OCI-LY7 (cell line): ENCODE results near the gene SLC35F2.

Experiments
- EZH2phosphoT487 ChIP-seq: fragments of 200-600 bp; sonication (generic); IDR thresholded peaks from 2 replicates; pipeline ENCODE4 v1.6.1; 2018; ENCODE audit warnings: low read depth, borderline replicate concordance, mild to moderate bottlenecking, mixed run types, antibody characterized with exemption, low read length, moderate library complexity, mixed read lengths
- TF ChIP-seq, protein P1 (sequence below): fragments of 200-600 bp; sonication (generic); conservative IDR thresholded peaks from 2 replicates; pipeline ENCODE4 v1.5.1; 2014; ENCODE audit warnings: mild to moderate bottlenecking, antibody characterized with exemption, low read length, moderate library complexity, mixed read lengths

DNA sequence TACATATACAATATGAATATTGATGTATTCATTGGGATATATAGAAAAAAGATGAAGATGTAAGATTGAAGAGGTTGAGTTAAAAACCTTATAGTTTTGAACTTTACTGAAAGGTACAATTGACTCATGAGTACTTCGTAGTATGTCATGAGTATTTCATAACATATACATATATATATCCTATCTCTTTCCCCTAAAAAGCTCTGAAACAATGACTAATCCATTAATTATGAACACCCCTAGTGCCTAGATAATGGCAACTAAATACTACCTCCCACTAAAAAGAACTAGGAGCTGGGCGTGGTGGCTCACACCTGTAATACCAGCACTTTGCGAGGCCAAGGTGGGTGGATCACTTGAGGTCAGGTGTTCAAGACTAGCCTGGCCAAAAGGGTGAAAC lies 31.5 kb downstream of the SLC35F2 start:
- TF ChIP-seq, protein P1, sequence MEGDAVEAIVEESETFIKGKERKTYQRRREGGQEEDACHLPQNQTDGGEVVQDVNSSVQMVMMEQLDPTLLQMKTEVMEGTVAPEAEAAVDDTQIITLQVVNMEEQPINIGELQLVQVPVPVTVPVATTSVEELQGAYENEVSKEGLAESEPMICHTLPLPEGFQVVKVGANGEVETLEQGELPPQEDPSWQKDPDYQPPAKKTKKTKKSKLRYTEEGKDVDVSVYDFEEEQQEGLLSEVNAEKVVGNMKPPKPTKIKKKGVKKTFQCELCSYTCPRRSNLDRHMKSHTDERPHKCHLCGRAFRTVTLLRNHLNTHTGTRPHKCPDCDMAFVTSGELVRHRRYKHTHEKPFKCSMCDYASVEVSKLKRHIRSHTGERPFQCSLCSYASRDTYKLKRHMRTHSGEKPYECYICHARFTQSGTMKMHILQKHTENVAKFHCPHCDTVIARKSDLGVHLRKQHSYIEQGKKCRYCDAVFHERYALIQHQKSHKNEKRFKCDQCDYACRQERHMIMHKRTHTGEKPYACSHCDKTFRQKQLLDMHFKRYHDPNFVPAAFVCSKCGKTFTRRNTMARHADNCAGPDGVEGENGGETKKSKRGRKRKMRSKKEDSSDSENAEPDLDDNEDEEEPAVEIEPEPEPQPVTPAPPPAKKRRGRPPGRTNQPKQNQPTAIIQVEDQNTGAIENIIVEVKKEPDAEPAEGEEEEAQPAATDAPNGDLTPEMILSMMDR: no peak
- TF ChIP-seq EZH2phosphoT487: no peak
